ENCODE results near the gene BEST2.
"Not testable (repeated sequence)": the region's sequence is repeated elsewhere in the genome, so short reads cannot be mapped to it uniquely, and the experiment has no call there.

Gene BEST2

DNA sequence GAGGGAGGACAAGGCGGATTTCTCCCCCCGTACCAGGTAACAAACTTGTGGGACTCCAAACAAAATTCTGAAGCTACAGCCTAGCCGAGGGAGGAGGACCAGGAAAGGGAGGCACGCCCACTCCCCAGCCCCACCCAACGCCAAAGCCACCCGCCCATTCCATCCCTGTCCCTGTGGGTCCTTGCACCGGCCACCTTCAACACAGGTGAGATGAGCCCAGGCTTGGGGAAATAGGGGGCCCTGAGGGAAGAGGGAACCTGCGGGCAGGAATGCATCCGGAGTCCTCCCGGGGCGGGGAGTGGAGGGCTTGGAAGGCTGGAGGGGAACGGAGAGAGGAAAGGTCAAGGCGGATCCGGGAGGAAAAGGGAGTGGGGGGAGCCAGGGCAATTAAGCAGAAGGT lies at the start of gene BEST2:
TSS of gene BEST2 (plus strand) at position 157 of the 400 bp plus-strand sequence. CDS start 802 bp downstream, outside the sequence.
- no peak for DNase-seq
- TF ChIP-seq POLR2A (IDR thresholded peaks at IDR 0.05; ENCODE audit: low read length) (no peak), GATA1 (IDR thresholded peaks at IDR 0.05; ENCODE audit: low read depth, low read length) (no peak)

DNA sequence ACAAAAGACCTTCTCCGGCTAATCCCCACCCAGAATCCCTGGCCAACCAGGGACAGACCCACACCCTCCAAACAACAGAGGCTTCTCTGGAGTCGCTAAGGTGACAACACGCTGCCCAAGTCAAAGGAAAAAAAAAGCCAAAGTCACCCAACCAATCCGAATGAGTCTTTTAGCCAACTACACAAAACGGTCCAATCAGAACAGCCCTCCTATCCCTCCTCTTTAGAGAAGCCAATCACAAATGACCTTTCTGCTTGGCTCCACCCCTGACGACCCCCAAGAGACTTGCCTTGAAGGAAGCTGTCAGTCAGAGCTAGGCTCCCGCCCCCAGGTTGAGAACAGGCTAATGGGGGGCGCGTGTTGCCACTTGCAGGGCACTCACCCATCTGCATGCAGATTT lies 48.5 kb upstream of the BEST2 start:
- no peak for TF ChIP-seq POLR2A (IDR thresholded peaks at IDR 0.05; ENCODE audit: low read length)
- peak; percentile 66 to 77 for DNase-seq

DNA sequence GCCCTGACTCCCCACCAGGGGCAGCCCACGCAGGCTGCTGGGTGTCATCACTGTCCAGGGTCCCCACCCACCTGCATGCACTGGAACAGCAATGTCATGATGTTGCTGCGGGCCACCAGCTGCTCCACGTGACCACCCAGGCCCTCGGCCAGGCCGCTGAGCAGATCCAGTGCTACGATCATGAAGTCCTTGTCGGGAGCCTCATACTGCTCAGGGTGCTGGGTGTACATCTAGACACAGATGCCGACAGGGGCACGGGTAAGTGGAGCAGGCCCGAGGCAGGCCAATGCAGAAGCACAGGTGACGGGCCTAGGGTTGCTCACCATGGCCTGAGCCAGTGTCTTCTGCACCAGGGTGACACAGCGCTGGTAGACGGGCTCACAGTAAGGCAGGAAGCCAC lies 46.4 kb upstream of the BEST2 start:
- DNase-seq = no peak
- TF ChIP-seq POLR2A (IDR thresholded peaks at IDR 0.05; ENCODE audit: low read length) (no peak), GATA1 (IDR thresholded peaks at IDR 0.05; ENCODE audit: low read depth, low read length) (no peak)

DNA sequence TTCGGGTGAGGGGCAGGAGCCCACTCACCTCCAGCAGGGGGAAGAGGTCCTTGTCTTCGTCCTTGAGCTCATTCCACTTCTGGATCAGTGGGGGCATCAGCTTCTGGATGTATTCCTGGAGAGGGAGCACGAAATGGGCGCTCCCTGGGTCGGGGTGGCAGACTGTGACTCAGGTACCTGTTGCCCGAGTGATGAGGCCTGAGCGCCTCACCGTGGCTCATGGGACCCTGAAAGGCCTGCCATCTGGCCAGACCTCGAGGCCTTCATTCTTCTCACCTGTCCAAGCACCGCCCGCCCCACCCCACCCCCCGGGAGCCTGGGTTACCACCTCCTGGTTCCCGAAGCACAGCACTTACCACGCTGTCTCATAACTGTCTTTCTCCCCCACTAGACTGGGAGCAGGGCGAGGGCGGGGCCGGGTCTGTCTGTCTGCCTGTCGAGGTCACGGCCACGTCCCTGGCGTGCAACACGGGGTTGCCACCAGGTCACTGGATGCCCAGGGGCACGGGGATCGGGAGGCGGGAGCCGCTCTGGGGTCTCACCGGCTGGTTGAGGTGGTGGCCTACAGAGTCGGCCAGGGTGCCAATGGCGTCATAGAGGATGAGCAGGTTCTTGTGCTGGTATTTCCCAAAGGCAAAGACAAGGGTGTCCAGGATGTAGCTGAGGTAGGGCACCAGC lies 45.8 kb upstream of the BEST2 start:
- no peak for TF ChIP-seq POLR2A (IDR thresholded peaks at IDR 0.05; ENCODE audit: low read length)
- no peak for TF ChIP-seq GATA1 (IDR thresholded peaks at IDR 0.05; ENCODE audit: low read depth, low read length)

DNA sequence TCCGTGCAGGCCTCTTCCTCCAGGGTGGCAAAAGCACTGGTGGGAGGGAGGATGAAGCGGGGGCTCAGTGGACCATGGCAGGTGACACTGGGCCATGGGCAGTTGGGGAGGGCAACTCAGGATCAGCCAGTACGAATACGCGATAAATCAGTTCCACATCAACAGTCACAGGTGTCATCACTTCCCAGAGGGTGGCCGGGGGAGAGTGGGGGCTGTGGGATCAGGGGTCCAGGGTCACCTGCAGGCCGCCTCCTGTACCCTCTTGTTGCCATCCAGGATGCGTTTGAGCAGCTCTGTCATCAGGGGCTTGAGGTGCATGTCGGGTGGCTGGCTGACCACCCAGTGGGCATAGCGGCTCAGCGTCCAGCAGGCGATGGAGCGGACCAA lies 45.3 kb upstream of the BEST2 start:
- DNase-seq = no peak
- no peak for TF ChIP-seq POLR2A (IDR thresholded peaks at IDR 0.05; ENCODE audit: low read length)
- no peak for TF ChIP-seq GATA1 (IDR thresholded peaks at IDR 0.05; ENCODE audit: low read depth, low read length)

More for the DNA sequence above, 45.8 kb upstream of the BEST2 start:
- no peak for DNase-seq

DNA sequence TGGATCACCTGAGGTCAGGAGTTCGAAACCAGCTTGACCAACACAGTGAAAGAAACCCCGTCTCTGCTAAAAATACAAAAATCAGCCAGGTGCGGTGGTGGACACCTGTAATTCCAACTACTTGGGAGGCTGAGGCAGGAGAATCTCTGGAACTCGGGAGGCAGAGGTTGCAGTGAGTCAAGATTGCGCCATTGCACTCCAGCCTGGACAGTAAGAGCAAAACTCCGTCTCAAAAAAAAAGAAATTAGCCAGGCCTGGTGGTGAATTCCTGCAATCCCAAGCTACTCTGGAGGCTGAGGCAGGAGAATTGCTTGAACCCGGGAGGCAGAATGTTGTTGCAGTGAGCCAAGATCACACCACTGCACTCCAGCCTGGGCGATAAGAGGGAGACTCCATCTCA lies 43.0 kb upstream of the BEST2 start:
- TF ChIP-seq GATA1 (IDR thresholded peaks at IDR 0.05; ENCODE audit: low read depth, low read length) = no peak
- no peak for TF ChIP-seq POLR2A (IDR thresholded peaks at IDR 0.05; ENCODE audit: low read length)

DNA sequence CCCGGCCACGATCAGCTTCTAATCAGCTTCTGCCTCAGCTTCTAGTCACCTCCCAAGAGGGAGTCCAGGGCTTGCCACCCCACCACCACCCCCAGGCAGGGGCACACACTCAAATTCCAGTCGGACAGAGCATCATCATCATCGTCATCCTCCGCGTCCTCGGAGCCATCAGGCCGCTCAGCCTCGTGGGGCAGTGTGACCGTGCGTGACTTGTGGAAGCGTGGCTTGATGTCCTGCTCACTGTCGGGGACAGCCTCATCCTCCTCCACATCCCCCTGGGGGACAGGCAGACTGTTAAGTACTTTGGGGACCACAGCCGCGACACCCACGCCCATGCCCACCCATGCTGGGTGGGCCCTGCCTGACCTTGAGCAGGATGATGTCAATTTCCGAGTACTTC lies 40.4 kb upstream of the BEST2 start:
- no peak for DNase-seq

More for the DNA sequence above, 43.0 kb upstream of the BEST2 start:
- DNase-seq = no peak

DNA sequence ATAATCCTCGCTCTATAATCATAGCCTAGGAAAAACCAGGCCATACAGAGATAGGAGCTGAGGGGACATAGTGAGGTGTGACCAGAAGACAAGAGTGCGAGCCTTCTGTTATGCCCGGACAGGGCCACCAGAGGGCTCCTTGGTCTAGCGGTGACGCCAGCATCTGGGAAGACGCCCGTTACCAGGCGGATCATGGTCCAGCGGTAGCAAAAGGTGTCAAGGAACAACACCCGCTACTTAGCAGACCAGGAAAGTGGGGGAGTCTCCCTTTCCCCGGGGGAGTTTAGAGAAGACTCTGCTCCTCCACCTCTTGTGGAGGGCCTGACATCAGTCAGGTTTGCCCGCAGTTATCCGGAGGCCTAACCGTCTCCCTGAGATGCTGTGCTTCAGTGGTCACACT lies 39.5 kb upstream of the BEST2 start:
- not testable (repeated sequence) for DNase-seq

More for the DNA sequence above, 40.4 kb upstream of the BEST2 start:
- TF ChIP-seq POLR2A (IDR thresholded peaks at IDR 0.05; ENCODE audit: low read length) (no peak), GATA1 (IDR thresholded peaks at IDR 0.05; ENCODE audit: low read depth, low read length) (no peak)

DNA sequence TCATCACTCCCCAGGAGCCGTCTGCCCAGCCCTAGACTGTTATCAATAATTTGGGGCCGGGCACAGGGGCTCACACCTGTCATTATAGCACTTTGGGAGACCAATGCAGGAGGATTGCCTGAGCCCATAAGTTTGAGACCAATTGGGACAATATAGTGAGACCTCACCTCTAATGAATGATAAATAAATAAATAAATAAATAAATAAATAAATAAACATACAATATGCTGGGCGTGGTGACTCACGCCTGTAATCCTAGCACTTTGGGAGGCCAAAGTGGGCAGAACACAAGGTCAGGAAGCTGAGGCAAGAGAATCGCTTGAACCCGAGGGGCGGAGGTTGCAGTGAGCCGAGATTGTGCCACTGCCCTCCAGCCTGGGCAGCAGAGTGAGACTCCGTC lies 38.3 kb upstream of the BEST2 start:
- DNase-seq = not testable (repeated sequence)

DNA sequence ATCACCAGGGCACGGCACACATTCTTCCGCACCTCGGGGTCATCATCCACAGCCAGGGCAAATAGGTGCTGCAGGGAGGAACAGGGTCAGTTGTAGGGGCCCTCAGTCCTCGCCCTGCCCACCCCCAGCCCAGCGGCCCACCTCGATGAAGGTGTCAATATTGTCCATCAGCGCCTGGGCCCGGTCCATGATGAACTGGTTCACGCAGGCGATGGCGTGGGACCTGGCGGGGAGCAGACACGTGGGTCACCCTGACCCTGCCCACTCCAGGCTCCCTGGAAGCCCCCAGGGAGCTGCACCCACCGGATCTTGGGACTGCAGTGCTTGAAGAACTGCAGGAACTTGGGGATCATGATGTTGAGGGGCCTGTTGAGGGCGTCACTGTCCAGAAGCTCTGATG lies 36.5 kb upstream of the BEST2 start:
- DNase-seq = no peak
- TF ChIP-seq GATA1 (IDR thresholded peaks at IDR 0.05; ENCODE audit: low read depth, low read length) (no peak), POLR2A (IDR thresholded peaks at IDR 0.05; ENCODE audit: low read length) (no peak)

DNA sequence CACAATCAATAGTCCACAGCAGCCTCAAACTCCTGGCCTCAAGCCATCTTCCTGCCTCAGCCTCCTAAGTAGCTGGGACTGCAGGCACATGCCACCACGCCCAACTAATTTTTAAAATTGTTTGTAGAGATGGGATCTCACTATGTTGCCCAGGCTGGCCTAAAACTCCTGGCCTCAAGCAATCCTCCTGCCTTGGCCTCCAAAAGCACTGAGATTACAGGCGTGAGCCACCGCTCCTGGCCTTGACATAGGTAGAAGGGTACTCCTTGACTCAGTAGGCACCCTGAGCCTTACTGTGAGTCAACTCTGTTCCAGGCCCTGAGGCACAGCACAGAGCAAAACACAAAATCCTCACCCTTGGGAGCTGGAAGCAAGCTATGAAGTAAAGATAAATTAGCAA lies 35.7 kb upstream of the BEST2 start:
- peak in 1 of 2 experiments; percentile 28 for DNase-seq
- TF ChIP-seq POLR2A (IDR thresholded peaks at IDR 0.05; ENCODE audit: low read length) (no peak), GATA1 (IDR thresholded peaks at IDR 0.05; ENCODE audit: low read depth, low read length) (no peak)

DNA sequence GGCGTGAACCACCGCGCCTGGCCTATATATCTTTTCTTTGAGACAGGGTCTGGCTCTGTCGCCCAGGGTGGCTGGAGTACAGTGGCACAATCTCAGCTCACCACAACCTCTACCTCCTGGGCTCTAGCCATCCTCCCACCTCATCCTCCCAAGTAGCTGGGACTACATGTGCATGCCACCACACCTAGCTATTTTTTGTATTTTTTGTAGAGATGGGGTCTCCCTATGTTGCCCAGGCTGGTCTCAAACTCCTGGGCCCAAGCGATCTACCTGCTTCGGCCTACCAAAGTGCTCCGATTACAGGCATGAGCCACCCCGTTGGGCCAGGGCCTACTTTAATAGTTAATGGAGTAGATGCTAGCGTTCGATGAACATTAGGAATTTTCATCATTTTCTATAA lies 31.3 kb upstream of the BEST2 start:
- DNase-seq = no peak
- TF ChIP-seq GATA1 (IDR thresholded peaks at IDR 0.05; ENCODE audit: low read depth, low read length) (no peak), POLR2A (IDR thresholded peaks at IDR 0.05; ENCODE audit: low read length) (no peak)

DNA sequence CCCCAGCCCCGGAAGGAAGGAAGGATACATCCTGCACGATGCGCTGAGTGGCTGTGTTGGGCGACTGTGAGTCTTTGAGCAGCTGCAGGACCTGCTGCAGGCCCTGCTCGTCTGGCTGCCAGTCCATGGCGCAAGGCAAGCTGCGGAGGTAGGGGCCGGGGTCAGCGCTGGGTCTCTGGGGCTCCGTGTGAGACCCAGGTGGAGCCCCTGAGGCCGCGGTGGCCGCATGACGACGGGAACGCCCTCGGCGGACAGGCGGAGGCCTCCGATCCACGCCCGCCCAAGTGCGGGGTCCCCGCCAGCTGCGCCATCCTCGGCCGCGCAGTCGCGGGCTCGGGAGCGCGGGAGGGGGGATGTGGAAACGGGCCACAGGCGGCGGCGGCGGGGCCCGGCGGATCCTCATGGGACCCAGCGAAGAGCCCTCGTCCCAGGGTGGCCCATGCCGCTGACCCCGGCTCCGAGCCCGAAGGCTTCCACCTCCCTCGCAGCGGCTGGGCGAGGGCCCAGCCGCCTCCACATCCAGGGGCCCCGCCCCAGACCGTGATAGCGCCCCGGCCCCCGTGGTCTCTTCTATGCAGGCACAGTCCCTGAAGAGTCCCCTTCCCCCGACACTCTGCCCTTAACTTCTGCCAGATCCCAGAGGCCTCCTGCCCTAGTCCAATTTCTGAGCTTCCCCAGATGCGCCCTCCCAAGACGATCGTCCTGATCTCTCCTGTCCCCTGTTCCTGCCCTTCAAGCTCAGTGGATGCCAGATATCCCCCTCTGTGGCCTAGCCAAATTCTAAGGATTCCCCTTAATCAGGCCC lies 30.5 kb upstream of the BEST2 start:
- peak; percentile 52 to 60 for DNase-seq
- no peak for TF ChIP-seq GATA1 (IDR thresholded peaks at IDR 0.05; ENCODE audit: low read depth, low read length)
- TF ChIP-seq POLR2A (IDR thresholded peaks at IDR 0.05; ENCODE audit: low read length) = no peak

DNA sequence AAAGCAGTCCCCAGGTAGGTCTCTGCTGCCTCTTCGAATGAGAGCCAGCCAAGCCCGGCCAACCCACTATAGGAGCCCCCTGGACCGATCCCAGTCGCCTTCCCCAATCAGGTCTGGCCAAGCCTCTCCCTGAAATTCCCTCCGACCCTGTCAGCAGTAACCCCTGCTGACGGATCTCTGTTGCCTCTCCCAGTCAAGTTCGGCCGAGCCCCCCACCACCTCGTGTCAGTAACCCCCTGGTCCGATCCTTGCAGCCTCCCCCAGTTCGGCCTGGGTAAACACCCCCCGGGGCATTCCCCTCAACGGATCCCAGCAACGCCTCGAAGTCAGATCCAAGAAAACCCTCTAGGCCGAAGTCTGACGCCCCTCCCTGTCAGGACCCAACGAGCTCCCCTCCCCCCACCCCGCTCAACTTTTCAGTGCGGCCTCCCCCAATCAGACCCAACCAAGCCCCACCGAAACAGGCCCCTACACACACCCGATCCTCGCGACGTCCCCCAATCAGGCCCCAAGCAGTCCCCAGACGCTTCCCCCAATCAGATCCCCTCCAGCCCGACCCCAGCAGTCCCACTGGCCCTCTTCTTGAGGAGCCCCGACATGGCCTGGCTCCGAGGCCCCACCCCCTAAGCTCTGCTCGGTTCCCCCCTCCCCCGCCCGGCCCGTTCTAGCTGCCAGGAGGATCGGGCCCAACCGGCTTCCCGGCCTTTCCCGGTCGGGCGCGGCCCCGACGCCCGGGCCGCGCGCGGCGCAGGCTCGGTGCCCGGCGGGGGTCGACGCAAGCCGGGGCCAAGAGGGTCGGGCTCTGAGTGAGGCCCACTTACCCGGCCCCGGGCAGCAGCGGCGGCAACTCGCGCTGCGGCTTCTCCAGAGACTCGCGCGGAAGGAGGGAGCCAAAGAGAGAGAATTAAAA lies 29.7 kb upstream of the BEST2 start:
- TF ChIP-seq POLR2A (IDR thresholded peaks at IDR 0.05; ENCODE audit: low read length) = no peak
- no peak for TF ChIP-seq GATA1 (IDR thresholded peaks at IDR 0.05; ENCODE audit: low read depth, low read length)
- peak; percentile 87 to 90 for DNase-seq

Measured in erythroblast (primary cell).